Mucosa of descending colon (tissue), 3 donors: Measurements from ENCODE around the gene ARHGAP10. TPM values are rescaled to one million over a fixed set of nuclear protein-coding genes. Genes with fewer than 3 reads are reported as not detected.

ENCODE experiments used
- ATAC-seq: fragments of 200-7000 bp; cut with Tn5 transposase; one replicate; pipeline ENCODE4 v1.9.1; 2020; ENCODE audit warnings: mild to moderate bottlenecking, moderate library complexity
- DNase-seq, 3 donors: peaks; one replicate each; pipeline ENCODE4 v3.0.0-alpha.2; 2020
- H3K36me3 ChIP-seq: fragments of 200-600 bp; one replicate; pipeline ENCODE4 v1.8.0; 2021; ENCODE audit warnings: low read depth, mild to moderate bottlenecking
- H3K4me1 ChIP-seq: fragments of 200-600 bp; one replicate; pipeline ENCODE4 v1.8.0; 2021; ENCODE audit warnings: low read depth, mild to moderate bottlenecking
- H3K4me3 ChIP-seq: fragments of 200-600 bp; one replicate; pipeline ENCODE4 v1.8.0; 2021; ENCODE audit warnings: mild to moderate bottlenecking
- H3K9me3 ChIP-seq: fragments of 200-600 bp; one replicate; pipeline ENCODE4 v1.8.0; 2021; ENCODE audit warnings: mild to moderate bottlenecking
- CTCF ChIP-seq: fragments of 200-600 bp; IDR thresholded peaks from one replicate; pipeline ENCODE4 v1.8.0; 2022; ENCODE audit warnings: antibody characterized with exemption, mild to moderate bottlenecking
- intact Hi-C, 2 donors: fragments of 100-400 bp; cut with DNase I in 1 of 2; cut with micrococcal nuclease in 1 of 2; formaldehyde crosslinking; loops; one replicate each; pipeline versions ENCODE4 v1.11.0 to v1.11.1; 2022; cut with DNase I, micrococcal nuclease
- total RNA-seq, 3 donors: library from RNA; stranded (reverse); fragmentation: NEBNext Ultra II Directional in 2 of 3; extraction: Animal tissue kit (Norgen Biotek cat#: 25700) in 2 of 3; gene quantifications; one replicate each; pipeline versions ENCODE4 v1.2.1 to v1.2.4, GENCODE V29; 2021 to 2023
- donor health status: DM: no; HTN: no; CAD: no; lungs with moderate emphysema.
- donor health status: DM: no; HTN: no; CAD: no.
- donor health status: DM: no; HTN: yes; CAD: no.

ARHGAP10 gene
- total RNA-seq, 3 donors from 2014 or later: 3.0 to 66.6 (median 8.1) TPM

GRCh38 chr4:147724468-147725201 lies 7.3 kb upstream of the ARHGAP10 start:
- Histone ChIP-seq H3K9me3 (no peaks in the 10 kb centered on the region), H3K4me3 (no peak overlapping the region), H3K36me3 (no peaks in the 10 kb centered on the region), H3K4me1 (no peaks in the 10 kb centered on the region)
- no peak for ATAC-seq
- DNase-seq: no peak
- intact Hi-C loops: no loop called here
- no peak for TF ChIP-seq CTCF

DNA sequence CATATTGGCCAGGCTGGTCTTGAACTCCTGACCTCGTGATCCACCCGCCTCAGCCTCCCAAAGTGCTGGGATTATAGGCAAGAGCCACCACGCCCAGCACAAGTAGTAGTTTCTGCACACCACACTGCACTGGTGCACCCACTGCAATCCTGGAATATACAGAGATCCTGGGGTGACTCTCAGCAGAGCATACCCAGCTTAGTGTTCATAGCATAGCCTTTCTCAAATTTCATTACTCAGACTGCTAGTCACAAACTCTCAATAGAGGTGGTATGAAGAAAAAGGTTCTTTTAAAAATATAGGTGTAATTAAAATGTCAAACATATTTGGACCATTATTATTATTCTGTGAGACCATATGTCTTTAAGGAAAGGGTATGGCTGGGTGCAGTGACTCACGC lies 6.2 kb upstream of the ARHGAP10 start:
- TF ChIP-seq CTCF: no peak
- H3K4me1 ChIP-seq: no peaks in the 10 kb centered on the region
- no peaks in the 10 kb centered on the region for H3K36me3 ChIP-seq
- DNase-seq (no peak), ATAC-seq (no peak)
- intact Hi-C loops: no loop called here
- no peak overlapping the region for H3K4me3 ChIP-seq
- H3K9me3 ChIP-seq: no peaks in the 10 kb centered on the region

GRCh38 chr4:147727476-147728028 lies 4.3 kb upstream of the ARHGAP10 start:
- TF ChIP-seq CTCF: no peak
- Histone ChIP-seq H3K36me3 (no peaks in the 10 kb centered on the region), H3K4me3 (no peak overlapping the region), H3K9me3 (no peaks in the 10 kb centered on the region), H3K4me1 (peaks cover 1% of the 10 kb centered on the region)
- intact Hi-C loops: no loop called here
- no peak for ATAC-seq
- no peak for DNase-seq

GRCh38 chr4:147730333-147730732 lies 1.6 kb upstream of the ARHGAP10 start:
- intact Hi-C loops: no loop called here
- ATAC-seq: no peak
- peaks cover 10% of the 10 kb centered on the region for H3K4me1 ChIP-seq

DNA sequence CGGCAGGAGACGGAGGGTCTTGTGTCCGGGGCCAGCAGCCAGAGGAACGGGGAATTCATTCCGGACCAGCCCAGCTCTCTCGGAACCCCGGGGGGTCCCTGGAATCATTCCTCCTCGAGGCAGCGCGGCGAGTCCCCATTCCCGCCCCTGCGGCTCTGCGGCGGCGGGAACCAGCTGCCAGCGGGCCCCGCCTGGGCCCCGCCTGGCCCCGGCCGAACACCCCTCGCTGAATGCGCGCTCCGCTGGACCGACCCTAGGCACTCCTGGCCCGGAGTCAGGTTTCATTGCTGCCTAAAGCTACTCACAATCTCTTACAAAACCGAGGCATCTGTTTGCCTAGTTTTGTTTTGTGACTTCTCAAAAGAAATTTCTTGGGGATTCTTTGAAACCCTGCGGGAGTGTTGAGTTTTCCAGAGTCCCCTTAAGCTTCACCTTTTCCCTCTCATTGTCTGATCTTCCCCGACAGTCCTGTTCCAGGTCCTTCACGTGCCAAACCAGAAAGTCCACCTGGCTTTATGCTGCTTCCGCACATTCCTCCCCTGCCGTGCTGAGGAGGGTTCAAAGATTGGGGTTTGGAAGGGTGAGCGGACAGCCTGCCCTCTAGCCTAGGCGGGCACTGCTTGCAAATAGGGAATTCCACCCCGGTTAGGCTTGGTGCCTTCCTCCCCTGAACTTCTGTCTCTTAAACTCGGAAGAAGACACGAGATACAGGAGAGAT lies 789 bp downstream of the ARHGAP10 start:
- DNase-seq (peak; percentile 16 to 54 (median 46)), ATAC-seq (peak; percentile 52)
- Histone ChIP-seq H3K36me3 (no peaks in the 10 kb centered on the region), H3K4me3 (peak overlapping the region; percentile 35), H3K9me3 (no peaks in the 10 kb centered on the region), H3K4me1 (peaks cover 10% of the 10 kb centered on the region)
- no peak for TF ChIP-seq CTCF
- intact Hi-C loops: no loop called here

More at GRCh38 chr4:147730333-147730732, 1.6 kb upstream of the ARHGAP10 start:
- TF ChIP-seq CTCF: no peak
- Histone ChIP-seq H3K36me3 (no peaks in the 10 kb centered on the region), H3K9me3 (no peaks in the 10 kb centered on the region), H3K4me3 (no peak overlapping the region)
- DNase-seq: no peak
